SHP77 (cell line): ENCODE measurements around the gene EFTUD2.

Experiments used
- DNase-seq, 2 experiments: peaks; one replicate each; lab custom pipeline; 2025; lab: John Stamatoyannopoulos, UW

EFTUD2 gene

DNA sequence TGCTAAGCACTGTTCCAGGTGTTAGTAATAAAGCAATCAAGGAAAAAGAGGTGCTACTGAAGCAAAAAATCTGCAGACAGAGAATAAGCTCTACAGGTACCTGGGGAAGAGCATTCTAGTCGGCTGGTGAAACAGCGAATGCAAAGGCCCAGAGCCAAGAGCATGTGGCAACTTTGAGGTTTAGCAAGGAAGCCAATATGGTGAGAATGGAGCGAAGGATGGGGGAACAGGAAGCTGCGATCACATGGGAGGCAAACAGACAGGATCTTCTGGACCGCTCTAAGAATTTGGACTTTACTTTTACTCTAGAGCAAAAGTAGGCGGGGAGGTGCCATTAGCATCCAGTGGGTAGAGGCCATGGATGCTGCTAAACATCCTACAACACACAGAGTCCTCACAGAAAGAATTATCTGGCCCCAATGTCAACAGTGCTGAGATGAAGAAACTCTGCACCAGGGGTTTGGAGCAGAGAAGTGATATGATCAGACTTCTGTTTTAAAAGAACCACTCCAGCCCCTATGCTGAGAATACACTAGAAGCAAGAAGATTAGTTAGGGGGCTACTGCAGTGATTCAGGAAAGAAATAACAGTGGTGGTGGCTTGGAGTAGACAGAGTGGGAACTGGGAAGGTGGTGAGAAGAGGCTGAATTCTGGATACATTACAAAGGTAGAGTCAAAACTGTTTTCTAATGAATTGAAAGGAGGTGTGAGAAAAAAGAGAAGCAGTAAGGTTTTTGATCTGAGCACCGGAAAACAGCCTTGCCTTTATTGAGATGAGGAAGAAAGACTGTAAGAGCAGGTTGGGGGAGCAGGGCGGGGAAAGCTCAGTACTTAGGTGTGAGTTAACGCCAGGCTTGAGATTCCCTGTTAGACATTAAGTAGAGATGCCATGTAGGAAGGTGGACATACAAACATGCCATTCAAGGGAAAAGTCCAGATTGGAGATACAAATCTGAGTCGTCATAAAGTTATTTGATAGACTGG is 11.0 kb downstream of the EFTUD2 start:
- no peak for DNase-seq

DNA sequence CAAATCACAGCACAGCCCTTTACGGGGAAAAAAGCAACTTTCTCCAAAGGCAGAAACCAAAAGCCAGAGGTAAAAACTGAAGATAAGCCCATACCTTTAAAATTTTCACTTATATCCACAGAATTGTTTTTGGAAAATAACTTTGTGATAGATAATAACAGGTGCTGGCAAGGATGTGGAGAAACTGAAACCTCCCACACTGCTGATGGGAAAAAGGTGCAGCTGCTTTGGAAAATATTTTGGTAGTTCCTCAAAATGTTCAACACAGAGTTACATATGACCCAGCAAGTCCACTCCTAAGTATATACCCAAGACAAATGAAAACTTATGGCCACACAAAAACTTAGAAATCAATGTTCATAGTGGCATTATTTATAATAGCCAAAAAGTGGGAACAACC is 12.2 kb downstream of the EFTUD2 start:
- DNase-seq, result no peak

DNA sequence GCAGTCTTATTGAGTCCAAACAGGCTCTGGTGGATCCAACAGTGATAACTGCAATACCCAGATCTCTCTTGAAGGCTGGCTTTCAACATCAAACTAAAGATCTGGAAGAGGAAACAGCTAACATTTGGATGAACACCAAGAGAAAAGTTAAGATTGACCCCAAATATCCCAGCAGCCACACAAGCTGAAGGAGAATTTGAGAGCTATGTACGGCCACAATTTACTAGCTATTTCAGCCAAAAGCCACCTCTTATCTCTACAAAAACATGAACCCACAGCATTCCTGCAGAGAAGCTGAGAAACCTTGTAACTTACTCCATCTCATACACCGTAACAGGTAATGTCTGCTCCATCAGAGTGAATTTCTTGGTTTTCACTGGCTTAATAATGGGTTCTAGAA is 14.3 kb downstream of the EFTUD2 start:
- no peak for DNase-seq

DNA sequence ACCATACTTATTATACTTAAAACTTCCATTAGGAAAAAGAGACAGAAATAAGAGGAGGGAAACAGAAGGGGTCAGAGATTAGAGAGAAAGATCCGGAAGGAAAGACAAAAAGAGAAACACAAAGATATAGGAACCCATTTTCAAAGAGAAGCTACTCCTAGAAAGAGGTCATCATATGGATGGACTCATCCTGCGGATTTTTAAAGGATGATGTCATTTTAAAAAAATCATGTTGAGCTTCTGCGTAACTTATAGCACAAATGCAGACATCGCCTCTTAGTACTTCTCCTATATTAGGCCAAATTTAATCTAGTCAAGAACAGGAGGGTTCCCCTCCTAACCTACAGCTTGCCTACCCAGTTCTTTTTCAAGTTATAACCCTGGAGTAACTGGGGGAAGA is 18.1 kb downstream of the EFTUD2 start:
- DNase-seq, result no peak

DNA sequence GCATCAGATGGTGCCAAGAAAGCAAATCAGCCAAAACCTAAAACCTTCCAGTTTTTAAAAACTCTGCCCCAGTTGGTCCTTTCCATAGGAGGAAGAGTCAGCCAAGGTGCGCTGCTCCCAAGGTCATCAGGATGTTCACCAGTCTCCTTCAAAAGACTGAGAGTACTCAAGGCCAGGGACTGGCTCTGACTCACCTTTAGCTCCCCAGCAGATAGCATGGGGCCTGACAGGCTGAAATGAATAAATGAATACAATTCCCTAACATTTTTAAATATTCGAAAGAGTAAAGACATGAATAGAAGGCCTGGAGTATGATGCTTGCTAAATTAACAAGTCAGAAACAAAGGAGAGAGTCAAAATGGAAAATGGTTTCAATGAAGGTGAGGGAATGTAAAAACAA is 19.2 kb downstream of the EFTUD2 start:
- DNase-seq, result no peak

DNA sequence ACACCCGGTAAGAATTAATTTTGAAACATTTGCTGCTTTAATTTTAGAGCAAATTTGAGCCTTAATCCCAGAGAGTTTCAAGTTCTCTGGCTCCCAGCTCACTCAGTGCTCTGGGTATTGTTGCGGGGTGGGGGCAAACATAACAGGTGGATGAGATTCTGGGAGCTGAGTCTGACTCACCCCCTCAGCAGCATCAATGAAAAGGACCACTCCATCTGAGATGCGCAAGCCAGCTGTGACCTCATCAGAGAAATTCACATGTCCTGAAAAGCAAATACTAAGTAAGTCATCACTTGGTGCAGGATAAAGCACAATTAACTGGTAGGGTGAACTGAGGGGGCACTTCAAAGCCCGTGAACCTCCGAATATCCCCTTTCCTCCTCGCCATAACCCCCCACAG is 19.9 kb downstream of the EFTUD2 start:
- no peak for DNase-seq

DNA sequence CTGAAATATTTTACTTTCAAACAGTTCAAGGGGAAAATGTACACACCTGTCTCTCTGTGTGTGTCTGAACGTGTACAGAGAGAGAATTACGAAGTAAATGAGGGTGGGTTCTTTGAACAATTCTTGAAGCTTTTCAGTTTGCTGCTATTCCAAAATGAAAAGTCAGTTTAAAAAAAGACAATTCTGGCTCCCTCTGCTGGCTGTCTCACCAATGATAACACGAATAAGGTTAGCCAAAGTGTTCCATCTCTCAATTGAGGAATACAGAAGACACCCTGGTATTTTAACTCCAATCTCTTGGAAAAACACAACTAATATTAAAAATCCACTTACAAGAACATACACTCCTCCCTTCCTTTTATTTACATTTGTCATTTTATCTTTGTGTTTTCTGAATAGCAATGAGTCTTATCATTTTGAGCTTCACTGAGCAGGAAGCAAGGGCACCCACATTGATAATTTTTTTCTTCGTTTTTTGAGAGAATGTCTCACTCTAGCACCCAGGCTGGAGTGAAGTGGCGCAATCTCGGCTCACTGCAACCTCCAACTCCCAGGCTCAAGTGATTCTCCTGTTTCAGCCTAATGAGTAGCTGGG is 20.5 kb downstream of the EFTUD2 start:
- DNase-seq, result peak in 1 of 2 experiments; percentile 13

DNA sequence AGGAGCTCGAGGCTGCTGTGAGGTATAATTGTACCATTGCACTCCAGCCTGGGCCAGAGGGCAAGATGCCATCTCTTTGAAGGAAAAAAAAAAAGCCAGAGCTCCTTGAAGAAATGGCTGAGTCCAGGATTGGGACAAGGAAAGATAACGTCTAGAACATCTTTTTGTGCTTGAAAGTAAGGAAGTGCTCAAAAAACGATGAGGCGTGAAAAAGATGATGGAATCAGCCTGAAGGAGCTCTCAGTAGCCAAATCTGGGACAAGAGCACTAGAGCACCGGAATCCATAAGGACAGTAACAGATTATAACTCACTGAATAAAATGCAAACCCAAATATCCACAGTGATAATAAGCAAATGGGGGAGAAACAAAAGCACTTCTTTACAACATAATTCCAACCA is 22.1 kb downstream of the EFTUD2 start:
- no peak for DNase-seq

DNA sequence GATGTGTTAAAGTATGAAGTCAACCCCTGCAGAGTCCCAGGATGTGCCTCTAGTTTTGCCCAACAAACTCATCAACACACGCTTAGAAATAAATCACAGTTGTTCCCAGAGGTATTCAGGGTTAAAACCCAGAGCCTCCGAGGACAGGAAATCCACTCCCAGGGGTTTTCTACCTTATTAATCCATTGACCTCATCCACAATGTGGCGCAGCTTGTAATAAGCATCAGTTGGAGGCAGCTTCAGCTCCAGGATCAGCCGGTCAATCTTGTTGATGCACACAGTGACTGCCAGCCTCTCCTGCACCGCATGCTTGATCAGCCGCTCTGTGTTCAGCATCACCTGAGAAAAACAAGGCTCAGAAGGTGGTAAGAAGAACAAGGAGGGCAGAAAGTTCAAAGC is 23.5 kb downstream of the EFTUD2 start:
- no peak for DNase-seq

DNA sequence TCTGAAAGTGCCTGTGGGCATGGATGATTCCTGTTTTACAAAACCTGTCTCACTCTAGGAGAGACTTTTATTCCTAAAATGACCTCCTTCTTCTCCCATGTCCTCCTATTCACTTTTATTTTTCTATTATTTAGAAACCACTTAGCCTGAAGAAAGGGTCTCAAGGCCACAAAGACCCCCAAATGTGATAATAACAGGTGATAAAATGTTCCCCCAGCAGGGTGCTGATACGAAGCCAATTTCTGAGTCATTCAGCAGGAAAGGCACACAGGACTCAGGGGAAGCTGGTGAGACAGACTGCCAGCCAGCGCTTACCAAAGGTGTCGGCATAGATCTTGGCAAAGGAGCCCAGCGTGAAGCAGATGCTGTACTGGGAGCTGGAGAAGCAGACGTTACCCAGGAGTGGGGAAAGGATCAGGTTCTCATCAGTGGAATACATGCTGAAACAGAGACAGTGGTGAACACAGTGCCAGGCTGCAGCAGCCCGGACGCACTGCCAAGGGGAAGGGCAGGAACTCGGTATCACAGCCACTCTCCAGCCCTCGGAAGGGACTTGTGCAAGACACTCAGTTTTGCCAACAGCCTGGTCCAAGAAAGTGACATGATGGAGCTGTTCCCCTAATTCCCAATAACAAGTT is 27.0 kb downstream of the EFTUD2 start:
- DNase-seq, result no peak

DNA sequence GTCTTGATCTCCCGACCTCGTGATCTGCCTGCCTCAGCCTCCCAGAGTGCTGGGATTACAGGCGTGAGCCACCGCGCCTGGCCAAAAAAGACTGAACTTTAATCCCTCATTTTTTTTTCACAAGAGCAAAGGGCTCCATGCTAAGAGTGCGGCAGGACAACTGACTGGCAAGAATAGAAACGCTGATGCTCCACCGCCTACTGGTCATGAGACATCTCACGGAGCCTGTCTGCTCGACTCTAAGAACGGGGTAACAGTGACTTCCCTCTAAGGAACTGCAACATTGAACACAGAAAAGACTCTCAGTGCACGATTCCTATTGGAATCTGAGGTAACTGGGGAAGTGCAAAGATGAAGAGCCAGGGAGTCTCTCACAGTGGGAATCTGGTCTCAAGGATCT is 27.7 kb downstream of the EFTUD2 start:
- no peak for DNase-seq

DNA sequence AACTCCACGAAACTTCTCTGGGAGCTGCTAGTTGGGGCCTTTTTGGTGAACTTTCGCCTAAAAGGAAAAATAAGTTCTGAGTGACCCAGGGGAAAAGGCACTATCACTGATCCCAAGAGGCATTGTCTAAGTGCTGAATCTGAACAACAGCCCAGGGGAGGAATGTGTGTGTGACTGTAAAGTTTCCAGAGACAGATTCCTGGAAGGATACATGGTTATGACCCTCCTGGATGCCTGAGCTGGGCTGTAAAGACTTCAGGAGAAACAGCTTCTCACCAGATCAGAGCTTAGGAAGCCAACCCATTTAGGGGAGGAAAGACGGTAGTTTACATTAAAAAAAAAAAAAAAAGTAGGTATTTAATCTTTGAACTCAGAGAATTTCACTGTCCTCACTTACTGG is 31.4 kb downstream of the EFTUD2 start:
- DNase-seq, result no peak

DNA sequence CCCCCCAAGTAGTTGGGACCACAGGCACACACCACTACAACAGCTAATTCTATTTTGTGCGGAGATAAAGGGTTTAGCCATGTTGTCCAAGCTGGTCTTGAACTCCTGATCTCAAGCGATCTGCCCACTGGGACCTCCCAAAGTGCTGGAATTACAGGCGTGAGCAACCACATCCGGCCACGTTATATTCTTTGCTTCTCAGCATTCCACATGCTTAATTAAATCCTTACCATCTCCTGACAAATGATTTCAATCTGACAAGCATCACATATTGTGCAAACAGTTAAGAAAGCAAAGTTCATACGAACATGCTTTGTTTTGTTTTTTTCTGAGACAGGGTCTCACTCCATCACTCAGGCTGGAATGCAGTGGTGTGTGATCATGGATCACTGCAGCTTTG is 33.3 kb downstream of the EFTUD2 start:
- no peak for DNase-seq

DNA sequence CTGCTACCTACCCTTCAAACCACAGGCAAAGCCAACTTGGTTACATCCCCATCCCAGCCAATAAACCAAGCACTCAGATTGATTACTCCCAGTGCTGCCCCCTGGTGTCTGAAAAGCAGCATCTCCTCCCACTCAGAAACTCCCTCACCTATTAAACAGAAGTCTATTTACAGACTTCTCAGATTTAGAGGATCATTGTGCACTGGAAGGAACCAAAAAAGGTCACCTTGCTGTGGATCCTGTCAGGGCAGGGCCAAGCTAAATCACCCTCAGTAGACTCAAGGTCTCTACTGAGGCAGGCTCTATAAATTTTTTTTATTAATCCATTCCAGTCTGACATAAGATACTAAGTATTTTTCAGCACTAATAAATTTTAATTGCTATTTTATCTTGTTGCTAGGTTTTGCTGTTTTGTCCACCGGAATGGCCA is 34.0 kb downstream of the EFTUD2 start:
- peak; percentile 34 to 52 for DNase-seq

DNA sequence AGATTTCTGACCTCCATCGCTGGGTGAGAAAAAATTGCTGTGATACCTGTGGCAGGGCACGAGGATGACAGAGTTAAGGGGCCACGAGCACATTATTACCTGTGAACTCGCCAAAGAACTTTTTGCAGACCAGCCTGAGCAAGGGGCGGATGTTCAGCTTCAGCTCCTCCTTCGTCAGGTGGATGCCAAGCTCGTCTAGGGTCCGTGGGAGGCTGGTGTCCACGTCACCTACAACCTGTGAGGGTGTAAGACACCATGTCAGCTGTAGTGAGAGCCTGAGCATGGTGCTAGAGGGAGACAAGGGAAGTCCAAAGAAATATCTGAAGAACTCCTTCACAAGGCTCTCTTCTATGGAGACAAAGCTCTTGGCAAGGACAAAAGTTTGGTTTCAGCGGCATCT is 34.4 kb downstream of the EFTUD2 start:
- no peak for DNase-seq

DNA sequence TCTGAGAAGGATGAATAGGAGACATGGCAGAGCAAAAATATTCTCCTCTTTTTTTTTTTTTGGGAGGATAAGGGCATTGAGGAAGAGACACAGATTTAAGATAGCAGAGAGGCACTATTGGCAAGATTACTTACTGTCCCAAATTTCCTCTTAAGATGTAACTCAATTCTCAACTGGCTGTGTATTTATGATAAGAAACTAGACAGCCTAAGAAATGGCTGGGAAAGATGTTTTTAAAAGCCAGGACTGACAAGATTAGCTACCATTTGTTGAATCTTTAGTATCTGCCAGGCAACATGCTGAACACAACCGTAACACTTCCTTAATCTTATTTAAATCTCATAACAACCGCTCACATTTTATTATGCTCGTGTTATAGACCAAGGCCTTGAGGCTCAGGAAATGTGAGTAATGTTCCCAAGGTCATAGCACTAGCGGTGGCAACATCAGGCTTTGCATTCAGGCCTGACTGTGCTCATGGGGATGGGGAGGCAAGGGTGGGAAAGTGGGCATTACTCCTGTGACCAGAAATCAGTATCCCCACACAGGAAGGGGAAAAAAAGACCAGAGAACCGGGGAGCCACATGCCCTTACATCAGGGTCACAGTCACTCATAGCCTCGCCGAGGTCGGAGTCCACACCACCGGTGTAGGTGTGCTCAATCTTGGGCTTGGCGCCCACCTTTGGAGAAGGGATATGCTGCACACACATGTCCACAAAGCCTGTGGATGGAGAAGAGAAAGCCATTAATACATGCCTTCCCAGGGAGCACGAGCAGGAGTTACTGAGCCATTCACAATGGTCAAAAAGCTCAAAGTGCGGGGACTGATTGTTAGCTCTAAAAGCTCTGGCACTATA is 36.0 kb downstream of the EFTUD2 start:
- DNase-seq, result no peak

DNA sequence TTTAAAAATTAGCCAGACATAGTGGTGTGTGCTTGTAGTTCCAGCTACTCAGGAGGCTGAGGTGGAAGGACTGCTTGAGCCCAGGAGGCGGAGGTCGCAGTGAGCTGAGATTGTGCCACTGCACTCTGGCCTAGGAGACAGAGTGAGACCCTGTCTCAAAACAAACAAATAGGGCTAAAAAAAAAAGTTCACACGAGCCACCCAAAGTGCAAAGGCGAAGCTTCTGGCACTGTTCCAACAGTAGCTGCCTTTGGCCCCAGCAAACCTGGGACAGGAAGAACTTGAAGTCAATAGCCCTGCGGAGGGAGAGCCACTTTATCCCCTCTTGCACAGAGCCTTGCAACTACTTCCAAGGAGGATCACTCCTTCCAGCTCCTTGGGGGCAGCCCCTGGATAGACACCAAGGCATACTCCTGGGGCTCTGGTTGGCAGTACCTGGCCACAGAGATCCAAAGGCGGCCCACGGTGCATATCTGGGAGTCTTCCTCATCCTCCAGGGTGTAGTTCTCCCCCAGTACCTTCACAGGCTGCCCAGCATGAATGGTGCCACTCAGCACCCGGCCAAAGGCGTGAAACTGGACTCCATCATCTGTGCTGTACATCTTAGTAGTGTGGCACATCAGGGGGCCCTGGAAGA is 36.8 kb downstream of the EFTUD2 start:
- no peak for DNase-seq

DNA sequence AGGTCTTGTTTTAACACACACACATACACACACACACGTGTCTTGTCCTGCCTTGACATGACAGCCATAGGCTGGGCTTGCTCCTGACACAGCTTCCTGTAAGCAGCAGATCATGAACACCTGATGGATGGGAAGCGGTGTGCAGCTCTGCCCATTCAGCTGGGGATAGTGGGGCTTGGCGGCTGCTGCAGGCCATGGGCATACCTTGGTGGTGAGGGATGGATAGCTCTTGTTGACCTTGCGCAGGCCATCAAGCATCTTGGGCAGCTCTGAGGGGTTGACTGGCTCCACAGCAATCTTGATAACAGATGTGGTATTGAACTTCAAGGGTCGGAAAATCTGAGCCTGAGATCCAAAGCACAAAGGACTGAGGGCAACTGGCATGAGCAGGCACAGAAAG is 39.5 kb downstream of the EFTUD2 start:
- DNase-seq, result no peak

DNA sequence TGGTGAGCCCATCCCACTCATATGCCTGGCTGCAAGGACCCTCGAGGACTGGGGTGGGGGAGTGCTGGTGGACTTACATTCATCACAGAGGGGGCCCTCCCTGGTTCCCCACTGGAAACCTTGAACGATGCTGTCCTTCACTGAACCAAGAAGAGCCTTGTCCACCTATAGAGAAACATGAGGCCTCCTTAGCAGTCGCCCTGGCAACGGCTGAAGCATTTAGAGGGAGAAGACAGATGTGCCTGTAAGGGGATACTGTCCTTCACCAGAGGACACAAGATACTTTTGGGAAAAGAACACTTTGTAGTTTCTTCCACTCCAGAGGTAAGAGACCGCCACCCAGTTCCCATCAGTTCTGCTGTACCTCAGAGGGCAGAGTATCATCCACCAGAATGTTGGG is 45.1 kb downstream of the EFTUD2 start:
- no peak for DNase-seq

DNA sequence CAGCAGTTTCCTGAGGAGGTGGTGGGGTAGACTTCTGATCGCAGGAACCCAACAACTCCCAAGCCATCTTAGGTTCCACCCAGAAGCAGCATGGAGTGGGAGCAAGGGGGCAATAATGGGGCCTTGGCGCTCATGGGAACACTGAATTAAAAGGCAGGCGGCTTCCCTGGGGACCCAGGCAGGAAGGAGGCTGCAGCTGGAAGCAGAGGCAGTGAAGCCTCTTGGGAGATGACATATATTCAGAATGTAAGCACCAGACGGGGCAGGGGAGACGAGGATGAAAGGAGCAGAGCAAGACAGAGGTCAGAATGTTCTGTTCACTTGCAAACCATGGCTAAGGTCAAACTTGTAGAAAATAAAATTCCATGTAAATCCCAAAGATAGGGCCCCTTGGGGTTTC is 48.6 kb downstream of the EFTUD2 start:
- no peak for DNase-seq

DNA sequence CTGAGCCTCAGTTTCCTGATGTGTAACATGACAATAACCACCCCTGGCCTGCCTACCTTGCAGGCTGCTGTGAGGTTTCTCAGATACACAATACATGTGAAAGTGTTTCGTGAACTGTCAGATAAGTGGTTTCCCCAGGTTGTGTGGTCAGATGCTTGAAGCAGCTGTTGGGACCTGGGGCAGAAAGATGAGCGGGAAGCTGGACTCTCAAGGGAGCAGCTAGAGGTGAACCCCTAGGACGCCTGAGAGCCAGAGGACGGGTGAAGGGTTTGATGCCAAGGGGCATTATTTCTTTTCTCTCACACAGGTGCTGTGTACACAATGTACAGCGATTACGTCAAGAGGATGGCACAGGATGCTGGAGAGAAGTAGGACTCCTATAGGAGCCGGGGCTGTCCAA is 49.2 kb downstream of the EFTUD2 start:
- no peak for DNase-seq
